H9 (cell line): ENCODE data around the gene CCSER1. TPM values are rescaled to one million over a fixed set of nuclear protein-coding genes. Genes with fewer than 3 reads are reported as not detected.

ENCODE experiments used
- DNase-seq: peaks from one replicate; pipeline ENCODE4 v3.0.0-alpha.2; 2017
- H2AFZ ChIP-seq: one replicate; pipeline ENCODE4 v1.6.1; 2013; ENCODE audit warnings: mild to moderate bottlenecking, low read length, control low read depth, moderate library complexity
- H2AK5ac ChIP-seq: 2 replicates; pipeline ENCODE4 v1.6.1; 2013; ENCODE audit warnings: low read length, control low read depth, mixed read lengths; ENCODE audit not compliant: insufficient read length
- H2BK120ac ChIP-seq: one replicate; pipeline ENCODE4 v1.6.1; 2013; ENCODE audit warnings: low read depth, mild to moderate bottlenecking, low read length, control low read depth, inconsistent platforms; ENCODE audit not compliant: poor library complexity, severe bottlenecking
- H2BK12ac ChIP-seq: 2 replicates; pipeline ENCODE4 v1.6.1; 2013; ENCODE audit warnings: low read length, control low read depth, mixed read lengths, low read depth; ENCODE audit not compliant: insufficient read length
- H2BK15ac ChIP-seq: 2 replicates; pipeline ENCODE4 v1.6.1; 2013; ENCODE audit warnings: low read depth, low read length, control low read depth
- H2BK20ac ChIP-seq: one replicate; pipeline ENCODE4 v1.6.1; 2013; ENCODE audit warnings: low read depth, mild to moderate bottlenecking, low read length, control low read depth, inconsistent platforms; ENCODE audit not compliant: poor library complexity, severe bottlenecking
- H2BK5ac ChIP-seq: 2 replicates; pipeline ENCODE4 v1.6.1; 2013; ENCODE audit warnings: low read length, control low read depth, mixed read lengths; ENCODE audit not compliant: insufficient read length
- H3K14ac ChIP-seq: 2 replicates; pipeline ENCODE4 v1.6.1; 2013; ENCODE audit warnings: low read length, control low read depth; ENCODE audit not compliant: insufficient read depth
- H3K18ac ChIP-seq: 2 replicates; pipeline ENCODE4 v1.6.1; 2013; ENCODE audit warnings: low read depth, mild to moderate bottlenecking, mixed read lengths, low read length, control low read depth; ENCODE audit not compliant: insufficient read length
- H3K23ac ChIP-seq: 2 replicates; pipeline ENCODE4 v1.6.1; 2013; ENCODE audit warnings: low read length, control low read depth, mixed read lengths, low read depth; ENCODE audit not compliant: insufficient read length
- H3K23me2 ChIP-seq: 2 replicates; pipeline ENCODE4 v1.6.1; 2013; ENCODE audit warnings: low read depth, mild to moderate bottlenecking, mixed read lengths, low read length, control low read depth; ENCODE audit not compliant: insufficient read length, poor library complexity, severe bottlenecking
- H3K27ac ChIP-seq: 2 replicates; pipeline ENCODE4 v1.5.1; 2013; ENCODE audit warnings: low read length, control low read depth, mixed read lengths, low read depth; ENCODE audit not compliant: insufficient read length
- H3K27me3 ChIP-seq: 2 replicates; pipeline ENCODE4 v1.6.1; 2013; ENCODE audit warnings: low read length, control low read depth, inconsistent platforms; ENCODE audit not compliant: insufficient read depth
- H3K4ac ChIP-seq: 2 replicates; pipeline ENCODE4 v1.6.1; 2013; ENCODE audit warnings: low read depth, mild to moderate bottlenecking, control low read depth, inconsistent platforms, low read length, moderate library complexity
- H3K4me1 ChIP-seq: 2 replicates; pipeline ENCODE4 v1.6.1; 2013; ENCODE audit warnings: low read length, control low read depth, inconsistent platforms; ENCODE audit not compliant: insufficient read depth
- H3K4me2 ChIP-seq: 2 replicates; pipeline ENCODE4 v1.6.1; 2013; ENCODE audit warnings: low read length, control low read depth, mixed read lengths; ENCODE audit not compliant: insufficient read length, insufficient read depth
- H3K56ac ChIP-seq: 2 replicates; pipeline ENCODE4 v1.6.1; 2013; ENCODE audit warnings: low read depth, mild to moderate bottlenecking, mixed read lengths, low read length, control low read depth; ENCODE audit not compliant: insufficient read length
- H3K79me1 ChIP-seq: 2 replicates; pipeline ENCODE4 v1.6.1; 2013; ENCODE audit warnings: low read depth, mild to moderate bottlenecking, moderate library complexity, low read length, control low read depth, inconsistent platforms; ENCODE audit not compliant: insufficient read depth, poor library complexity, severe bottlenecking
- H3K79me2 ChIP-seq: 2 replicates; pipeline ENCODE4 v1.6.1; 2013; ENCODE audit warnings: low read length, control low read depth, inconsistent platforms; ENCODE audit not compliant: insufficient read depth
- H3K9ac ChIP-seq: 2 replicates; pipeline ENCODE4 v1.6.1; 2013; ENCODE audit warnings: low read length, control low read depth, mixed read lengths; ENCODE audit not compliant: insufficient read length; ENCODE audit errors: extremely low read depth
- H3K9me3 ChIP-seq: one replicate; pipeline ENCODE4 v1.6.1; 2013; ENCODE audit warnings: low read depth, low read length, inconsistent platforms; ENCODE audit not compliant: control insufficient read depth
- H3T11ph ChIP-seq: one replicate; pipeline ENCODE4 v1.6.1; 2013; ENCODE audit warnings: mild to moderate bottlenecking, low read length, control low read depth, inconsistent platforms
- H4K20me1 ChIP-seq: one replicate; pipeline ENCODE4 v1.6.1; 2013; ENCODE audit not compliant: control insufficient read depth, insufficient read length, insufficient read depth
- H4K5ac ChIP-seq: 2 replicates; pipeline ENCODE4 v1.6.1; 2013; ENCODE audit warnings: low read depth, mild to moderate bottlenecking, mixed read lengths, low read length, control low read depth; ENCODE audit not compliant: insufficient read length
- H4K8ac ChIP-seq: replicated peaks from 2 replicates; pipeline ENCODE4 v1.6.1; 2013; ENCODE audit warnings: low read length, control low read depth, mixed read lengths, low read depth; ENCODE audit not compliant: insufficient read length
- H4K91ac ChIP-seq: 2 replicates; pipeline ENCODE4 v1.6.1; 2013; ENCODE audit warnings: low read depth, mild to moderate bottlenecking, moderate library complexity, mixed read lengths, low read length, control low read depth; ENCODE audit not compliant: insufficient read length
- H3K27ac Mint-ChIP-seq, 3 experiments: 2 replicates in 2 of 3; 3 replicates in 1 of 3; pipeline ENCODE4 v1.8.0; 2020 to 2021; ENCODE audit warnings: mixed read lengths in 3 of 3, mild to moderate bottlenecking in 1 of 3, moderate library complexity in 1 of 3
- H3K27me3 Mint-ChIP-seq: 2 replicates; pipeline ENCODE4 v1.8.0; 2021; ENCODE audit warnings: low read depth, mild to moderate bottlenecking, moderate library complexity, mixed read lengths
- H3K36me3 Mint-ChIP-seq, 3 experiments: 2 replicates in 2 of 3; 3 replicates in 1 of 3; pipeline ENCODE4 v1.8.0; 2020 to 2021; ENCODE audit warnings: low read depth in 3 of 3, mixed read lengths in 3 of 3; ENCODE audit not compliant: insufficient read depth in 1 of 3
- H3K4me1 Mint-ChIP-seq, 2 experiments: 2 replicates each; pipeline ENCODE4 v1.8.0; 2020; ENCODE audit warnings: mixed read lengths in 2 of 2
- H3K4me3 Mint-ChIP-seq, 2 experiments: 2 replicates in 1 of 2; 3 replicates in 1 of 2; pipeline ENCODE4 v1.8.0; 2020 to 2021; ENCODE audit warnings: mild to moderate bottlenecking in 2 of 2, mixed read lengths in 2 of 2, moderate library complexity in 1 of 2
- H3K9me3 Mint-ChIP-seq, 2 experiments: 2 replicates in 1 of 2; 3 replicates in 1 of 2; pipeline ENCODE4 v1.8.0; 2020; ENCODE audit warnings: mild to moderate bottlenecking in 2 of 2, mixed read lengths in 2 of 2, moderate library complexity in 1 of 2
- CTCF ChIP-seq: fragments of 200-600 bp; sonication (generic); conservative IDR thresholded peaks from 3 replicates; pipeline ENCODE4 v1.8.0; 2021; ENCODE audit warnings: antibody characterized with exemption, mild to moderate bottlenecking
- WGBS: extraction: QIAGEN DNeasy Blood & Tissue Kit; methylation state at CpG from one replicate; pipeline ENCODE4 v1.1.7; 2013; ENCODE audit warnings: missing lambda C conversion rate, low lambda C conversion rate, mixed read lengths; ENCODE audit not compliant: insufficient read length; ENCODE audit errors: extremely low coverage; 5-methylcytosine and 5-hydroxymethylcytosine counted together
- total RNA-seq: library from RNA; stranded (reverse); gene quantifications from 2 replicates; pipeline ENCODE4 v1.2.1, GENCODE V29; 2021

CCSER1 gene
- total RNA-seq, 1 experiment from 2014 or later: 0.37 TPM

DNA sequence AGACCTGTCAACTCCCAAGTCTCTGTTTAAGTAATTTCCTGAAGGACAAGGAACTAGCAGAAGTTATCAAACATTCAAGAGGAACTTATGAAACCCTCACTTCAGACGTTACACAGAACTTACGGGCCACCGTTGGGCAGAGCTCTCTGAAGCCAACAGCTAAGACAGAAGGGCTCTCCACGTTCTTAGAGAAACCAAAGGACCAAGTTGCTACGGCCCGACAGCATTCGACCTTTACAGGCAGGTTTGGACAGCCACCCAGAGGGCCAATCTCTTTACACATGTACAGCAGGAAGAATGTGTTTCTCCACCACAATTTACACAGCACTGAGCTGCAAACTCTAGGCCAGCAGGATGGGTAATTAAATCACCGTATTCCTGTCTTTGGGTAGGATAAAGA is 1471.5 kb downstream of the CCSER1 start:
- H2AK5ac ChIP-seq: no peak overlapping the region
- Mint-ChIP-seq H3K4me3 (no peak overlapping the region), H3K27ac (peak overlapping the region; percentile 66 to 84 (median 81); a peak in 4 of 7 replicates), H3K4me1 (peaks cover 23 to 36% of the 10 kb centered on the region in 2 experiments), H3K36me3 (no peaks in the 10 kb centered on the region), H3K27me3 (no peaks in the 10 kb centered on the region), H3K9me3 (no peaks in the 10 kb centered on the region)
- H4K20me1 ChIP-seq: no peaks in the 10 kb centered on the region
- DNase-seq: no peak
- no peak for TF ChIP-seq CTCF
- H4K91ac ChIP-seq: no peak overlapping the region
- no peaks in the 10 kb centered on the region for H3K9me3 ChIP-seq
- no peak overlapping the region for H3K23ac ChIP-seq
- no peak overlapping the region for H3K4ac ChIP-seq
- H3K56ac ChIP-seq: no peak overlapping the region
- WGBS: no CpG with 5 or more reads among the region's 8 CpGs
- H2BK20ac ChIP-seq: no peak overlapping the region
- no peaks in the 10 kb centered on the region for H3K27me3 ChIP-seq
- H3K4me2 ChIP-seq: no peak overlapping the region
- H2BK5ac ChIP-seq: no peak overlapping the region
- no peak overlapping the region for H3K27ac ChIP-seq
- no peak overlapping the region for H2BK15ac ChIP-seq
- no peak overlapping the region for H3K14ac ChIP-seq
- no peak overlapping the region for H4K8ac ChIP-seq
- H2AFZ ChIP-seq: no peak overlapping the region
- H3K18ac ChIP-seq: no peak overlapping the region
- no peaks in the 10 kb centered on the region for H3K79me1 ChIP-seq
- H4K5ac ChIP-seq: no peak overlapping the region
- peaks cover 3% of the 10 kb centered on the region; the same call in 1 of the 2 replicates for H3K4me1 ChIP-seq
- H3K23me2 ChIP-seq: no peaks in the 10 kb centered on the region
- H3T11ph ChIP-seq: no peak overlapping the region
- no peak overlapping the region for H2BK120ac ChIP-seq
- no peak overlapping the region for H3K9ac ChIP-seq
- no peaks in the 10 kb centered on the region for H3K79me2 ChIP-seq
- H2BK12ac ChIP-seq: no peak overlapping the region
